Large intestine (tissue), 3 donors: Measurements from ENCODE around the gene F2RL3. TPM values are rescaled to one million over a fixed set of nuclear protein-coding genes. Genes with fewer than 3 reads are reported as not detected.

Experiments used
- DNase-seq, 2 donors: peaks; one replicate each; pipeline versions ENCODE4 v3.0.0 to v3.0.0-alpha.2; 2013
- H3K27ac ChIP-seq: one replicate; pipeline ENCODE4 v1.5.1; 2013; ENCODE audit warnings: low read length
- H3K27me3 ChIP-seq: 2 replicates; pipeline ENCODE4 v1.6.1; 2013; ENCODE audit warnings: low read length; ENCODE audit not compliant: control insufficient read depth, insufficient read depth
- H3K36me3 ChIP-seq: 2 replicates; pipeline ENCODE4 v1.6.1; 2013; ENCODE audit warnings: low read length; ENCODE audit not compliant: control insufficient read depth, insufficient read depth
- H3K4me1 ChIP-seq: one replicate; pipeline ENCODE4 v1.6.1; 2013; ENCODE audit warnings: low read length; ENCODE audit not compliant: control insufficient read depth, insufficient read depth
- H3K4me3 ChIP-seq: one replicate; pipeline ENCODE4 v1.5.1; 2013; ENCODE audit warnings: low read length
- H3K9me3 ChIP-seq: one replicate; pipeline ENCODE4 v1.6.1; 2013; ENCODE audit warnings: mild to moderate bottlenecking, low read depth, low read length, moderate library complexity; ENCODE audit not compliant: control insufficient read depth
- WGBS: methylation state at CpG from one replicate; pipeline ENCODE4 v1.1.5; 2013; ENCODE audit warnings: low lambda C conversion rate; ENCODE audit not compliant: insufficient coverage; 5-methylcytosine and 5-hydroxymethylcytosine counted together
- polyA plus RNA-seq: library from polyadenylated mRNA; unstranded; fragments of 120-200 nt; gene quantifications from one replicate; pipeline ENCODE4 v1.2.1, GENCODE V29; 2013

Gene F2RL3
- polyA plus RNA-seq, 1 donor = 0.99 TPM

DNA sequence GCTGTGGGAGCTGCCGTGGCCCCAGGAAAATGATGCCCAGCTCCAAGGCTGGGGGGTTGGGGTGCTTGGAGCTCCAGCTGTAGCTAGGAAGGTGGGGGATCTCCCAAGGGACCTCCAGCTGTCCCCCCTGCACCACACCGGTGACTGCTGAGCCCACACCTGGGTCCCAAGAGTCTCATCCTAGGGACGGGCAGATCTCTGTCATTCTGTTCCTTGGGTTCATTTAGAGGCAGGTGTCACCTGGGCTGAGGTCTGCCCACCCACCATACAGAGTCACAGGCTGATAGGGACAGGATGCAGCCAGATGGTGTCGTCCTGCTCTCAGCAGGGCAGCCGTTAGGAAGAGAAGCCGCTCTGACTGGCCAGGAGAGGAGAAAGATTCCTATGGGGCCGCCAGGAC, 5.3 kb downstream of the F2RL3 start:
- WGBS = no CpG with 5 or more reads among the region's 7 CpGs
- Histone ChIP-seq H3K9me3 (peaks cover 4% of the 10 kb centered on the region), H3K4me3 (no peak overlapping the region), H3K27me3 (peaks cover 24% of the 10 kb centered on the region), H3K27ac (no peak overlapping the region), H3K4me1 (peaks cover 3% of the 10 kb centered on the region), H3K36me3 (no peaks in the 10 kb centered on the region)
- no peak for DNase-seq

DNA sequence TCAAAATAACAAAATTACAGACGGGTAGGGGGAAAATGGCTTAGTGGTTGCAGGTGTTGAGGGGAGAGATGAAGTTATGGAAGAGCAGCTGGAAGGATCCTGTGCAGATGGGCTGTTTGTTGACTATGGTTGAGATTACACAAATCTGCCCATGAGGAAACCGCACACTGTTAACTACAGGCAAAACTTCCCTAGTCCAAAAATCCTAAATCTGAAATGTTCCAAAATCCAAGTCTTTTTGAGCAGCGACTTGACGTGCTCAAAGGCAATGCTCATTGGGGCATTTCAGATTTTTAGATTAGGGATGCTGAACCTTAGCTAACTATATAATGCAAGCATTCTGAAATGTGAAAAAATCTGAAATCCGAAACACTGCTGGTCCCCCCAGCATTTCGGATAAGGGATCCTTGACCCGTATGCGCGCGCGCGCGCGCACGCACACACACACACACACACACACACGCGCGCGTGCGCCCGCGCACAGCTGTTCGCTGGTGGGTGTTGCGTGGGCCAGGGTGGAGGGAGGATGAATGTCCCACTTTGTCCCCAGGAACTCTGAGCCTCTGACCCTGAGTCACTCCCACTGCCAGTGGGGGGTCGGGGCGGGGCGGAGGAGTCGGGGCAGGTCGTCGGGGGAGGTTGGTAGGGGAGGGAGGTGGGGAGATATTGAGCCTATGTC, 6.8 kb downstream of the F2RL3 start:
- Histone ChIP-seq H3K27me3 (peaks cover 24% of the 10 kb centered on the region), H3K4me3 (peak overlapping the region; percentile 37), H3K36me3 (no peaks in the 10 kb centered on the region), H3K9me3 (peaks cover 4% of the 10 kb centered on the region), H3K4me1 (peaks cover 3% of the 10 kb centered on the region), H3K27ac (no peak overlapping the region)
- DNase-seq = no peak
- 70% methylated on average over 2 of the region's 30 CpGs for WGBS

DNA sequence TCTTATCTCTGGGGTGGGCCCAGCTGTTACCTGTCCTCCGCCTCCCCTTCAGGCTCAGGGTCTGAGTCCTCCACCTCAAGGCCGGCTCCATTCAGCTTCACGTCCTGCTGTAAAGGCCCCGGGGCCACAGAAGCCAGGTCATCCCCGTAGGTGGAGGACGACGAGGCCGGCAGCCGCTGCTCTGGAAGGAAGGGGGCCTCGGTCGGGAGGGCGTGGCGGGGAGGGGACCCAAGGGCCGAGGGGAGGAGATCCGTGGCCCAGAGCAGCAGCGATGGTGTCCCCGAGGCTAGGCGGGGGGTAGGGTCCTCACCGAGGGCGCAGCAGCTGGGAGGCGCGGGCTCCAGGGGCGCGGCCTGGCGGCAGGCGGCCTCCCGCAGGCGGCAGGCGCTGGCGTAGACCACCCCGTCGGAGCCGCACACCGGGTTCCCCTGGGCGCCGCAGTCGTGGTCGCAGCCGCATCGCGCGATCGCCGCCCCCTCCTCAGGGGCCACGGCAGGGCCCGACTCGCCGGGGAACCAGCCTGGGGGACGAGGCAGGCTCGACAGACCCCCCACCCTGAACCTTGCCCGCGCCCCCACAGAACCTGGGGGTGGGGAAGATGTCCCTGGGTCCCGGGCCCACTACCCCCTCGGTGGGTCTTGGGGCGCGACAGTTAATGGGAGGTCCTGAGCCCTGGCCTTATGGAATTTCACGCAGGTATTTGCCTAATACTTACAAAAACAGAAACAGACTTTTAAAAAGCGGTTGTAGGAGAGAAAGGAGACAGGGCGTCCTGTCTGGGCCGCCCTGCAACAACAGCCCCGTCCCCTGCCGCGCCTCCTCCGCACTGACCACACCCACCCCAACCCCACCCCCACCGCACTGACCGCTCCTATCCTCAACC, 7.6 kb downstream of the F2RL3 start:
- Histone ChIP-seq H3K9me3 (peaks cover 4% of the 10 kb centered on the region), H3K4me3 (peak overlapping the region; percentile 44), H3K36me3 (no peaks in the 10 kb centered on the region), H3K4me1 (peaks cover 3% of the 10 kb centered on the region), H3K27me3 (peaks cover 24% of the 10 kb centered on the region), H3K27ac (peak overlapping the region; percentile 51)
- DNase-seq = peak in 1 of 2 donors; percentile 32
- WGBS = no CpG with 5 or more reads among the region's 66 CpGs

GRCh38 chr19:16897029-16897855, 8.4 kb downstream of the F2RL3 start:
- no peak overlapping the region for H3K27ac ChIP-seq
- H3K36me3 ChIP-seq = no peaks in the 10 kb centered on the region
- peaks cover 4% of the 10 kb centered on the region for H3K9me3 ChIP-seq
- no CpG with 5 or more reads among the region's 68 CpGs for WGBS
- H3K27me3 ChIP-seq = peaks cover 24% of the 10 kb centered on the region
- H3K4me1 ChIP-seq = peaks cover 3% of the 10 kb centered on the region
- peak; percentile 70 to 72 for DNase-seq
- H3K4me3 ChIP-seq = peak overlapping the region; percentile 23

- WGBS = 50% methylated on average over 1 of the region's 30 CpGs
- H3K4me3 ChIP-seq = peak overlapping the region; percentile 23
- H3K4me1 ChIP-seq = peaks cover 3% of the 10 kb centered on the region
- no peak for DNase-seq
- H3K9me3 ChIP-seq = peaks cover 4% of the 10 kb centered on the region
- H3K27ac ChIP-seq = no peak overlapping the region
- peaks cover 24% of the 10 kb centered on the region for H3K27me3 ChIP-seq
- no peaks in the 10 kb centered on the region for H3K36me3 ChIP-seq
Measured at GRCh38 chr19:16897856-16898161, 9.0 kb downstream of the F2RL3 start.

DNA sequence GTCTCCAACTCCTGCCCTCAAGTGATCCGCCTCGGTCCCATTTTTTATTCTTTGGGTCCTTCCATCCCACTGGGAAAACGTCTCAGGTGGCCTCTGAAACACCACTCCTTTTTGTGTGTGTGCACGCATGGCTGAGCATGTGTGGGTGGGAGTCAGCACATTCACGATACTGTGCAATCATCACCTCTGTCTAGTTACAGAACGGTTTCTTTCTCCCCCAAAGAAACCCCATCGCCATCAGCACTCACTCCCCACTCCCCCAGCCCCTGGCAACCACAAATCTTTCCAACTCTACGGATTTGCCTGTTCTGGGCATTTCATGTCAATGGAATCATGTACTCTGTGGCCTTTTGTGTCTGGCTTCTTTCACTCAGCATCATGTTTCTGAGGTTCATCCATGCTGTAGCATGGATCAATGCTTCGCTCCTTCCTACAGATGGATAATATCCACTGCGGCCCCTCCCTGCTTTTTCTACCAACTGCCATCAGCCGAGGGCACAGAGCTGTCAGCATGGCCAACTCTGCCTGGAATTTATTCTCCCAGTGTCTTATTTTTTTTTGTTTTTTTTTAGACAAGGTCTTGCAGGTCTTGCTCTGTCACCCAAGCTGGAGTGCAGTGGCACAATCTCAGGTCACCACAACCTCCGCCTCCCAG, 9.7 kb downstream of the F2RL3 start:
- H3K27ac ChIP-seq = no peak overlapping the region

DNA sequence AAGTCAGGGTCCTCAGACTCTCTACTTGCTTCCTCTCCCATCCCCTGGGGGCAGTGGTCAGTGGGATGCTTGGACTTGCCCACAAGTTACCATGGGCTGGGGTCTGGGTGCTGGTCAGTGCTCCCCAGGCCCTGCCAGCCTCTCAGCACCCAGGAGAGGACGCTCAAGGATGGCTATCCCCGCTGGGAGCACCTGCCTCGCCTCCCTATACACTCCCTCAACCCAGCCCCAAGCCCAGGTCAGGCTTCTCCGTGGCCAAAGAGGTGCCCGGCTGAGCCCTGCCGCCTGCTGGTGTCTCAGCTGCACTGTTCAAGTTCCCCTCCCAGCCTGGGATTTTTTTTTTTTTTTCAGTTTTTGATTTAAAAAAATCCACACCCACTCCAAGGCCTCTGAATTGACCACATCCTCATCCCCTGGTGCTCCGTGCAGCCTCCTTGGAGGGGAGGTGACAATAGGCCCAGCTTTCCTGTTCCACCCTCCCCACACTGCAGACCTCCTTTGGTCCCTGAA, 10.8 kb downstream of the F2RL3 start:
- Histone ChIP-seq H3K27ac (no peak overlapping the region), H3K4me1 (peaks cover 3% of the 10 kb centered on the region), H3K4me3 (no peak overlapping the region), H3K9me3 (peaks cover 4% of the 10 kb centered on the region), H3K27me3 (peaks cover 17% of the 10 kb centered on the region), H3K36me3 (no peaks in the 10 kb centered on the region)
- no peak for DNase-seq
- WGBS = 40% methylated on average over 1 of the region's 7 CpGs

More for the DNA sequence above, 9.7 kb downstream of the F2RL3 start:
- peaks cover 4% of the 10 kb centered on the region for H3K9me3 ChIP-seq
- no peak for DNase-seq
- peaks cover 24% of the 10 kb centered on the region for H3K27me3 ChIP-seq
- H3K4me1 ChIP-seq = peaks cover 3% of the 10 kb centered on the region
- 100% methylated on average over 2 of the region's 12 CpGs for WGBS
- H3K36me3 ChIP-seq = no peaks in the 10 kb centered on the region
- H3K4me3 ChIP-seq = no peak overlapping the region

- H3K36me3 ChIP-seq = no peaks in the 10 kb centered on the region
- no peaks in the 10 kb centered on the region for H3K4me1 ChIP-seq
- peaks cover 5% of the 10 kb centered on the region for H3K27me3 ChIP-seq
- WGBS = no CpG with 5 or more reads among the region's 19 CpGs
- H3K9me3 ChIP-seq = peaks cover 4% of the 10 kb centered on the region
- no peak overlapping the region for H3K27ac ChIP-seq
- H3K4me3 ChIP-seq = no peak overlapping the region
- no peak for DNase-seq
Measured at GRCh38 chr19:16901491-16902175, 12.8 kb downstream of the F2RL3 start.

DNA sequence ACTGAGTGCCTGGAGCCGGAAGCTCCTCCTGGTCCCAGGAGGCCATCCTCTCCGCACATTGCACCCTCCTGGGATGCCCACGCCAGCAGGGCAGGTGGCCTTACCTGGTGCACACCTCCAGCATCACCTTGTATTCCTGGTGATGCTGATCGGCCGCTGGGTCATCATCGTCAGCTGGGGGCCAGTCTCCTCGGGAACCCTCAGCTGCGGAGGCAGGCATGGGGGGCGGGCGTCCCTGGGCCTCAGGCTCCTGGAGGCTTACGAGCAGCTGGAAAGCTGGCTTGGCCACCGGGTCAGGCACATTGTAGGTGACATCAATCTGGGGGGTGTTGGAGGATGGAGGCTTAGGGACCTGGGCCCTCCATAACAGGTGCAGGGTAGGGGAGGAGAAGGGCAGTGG, 13.7 kb downstream of the F2RL3 start:
- Histone ChIP-seq H3K9me3 (no peaks in the 10 kb centered on the region), H3K27me3 (peaks cover 2% of the 10 kb centered on the region), H3K4me3 (no peak overlapping the region), H3K4me1 (no peaks in the 10 kb centered on the region), H3K27ac (no peak overlapping the region), H3K36me3 (no peaks in the 10 kb centered on the region)
- no peak for DNase-seq
- WGBS = no CpG with 5 or more reads among the region's 12 CpGs
